Measurements from ENCODE around the gene DUSP2.

DNA sequence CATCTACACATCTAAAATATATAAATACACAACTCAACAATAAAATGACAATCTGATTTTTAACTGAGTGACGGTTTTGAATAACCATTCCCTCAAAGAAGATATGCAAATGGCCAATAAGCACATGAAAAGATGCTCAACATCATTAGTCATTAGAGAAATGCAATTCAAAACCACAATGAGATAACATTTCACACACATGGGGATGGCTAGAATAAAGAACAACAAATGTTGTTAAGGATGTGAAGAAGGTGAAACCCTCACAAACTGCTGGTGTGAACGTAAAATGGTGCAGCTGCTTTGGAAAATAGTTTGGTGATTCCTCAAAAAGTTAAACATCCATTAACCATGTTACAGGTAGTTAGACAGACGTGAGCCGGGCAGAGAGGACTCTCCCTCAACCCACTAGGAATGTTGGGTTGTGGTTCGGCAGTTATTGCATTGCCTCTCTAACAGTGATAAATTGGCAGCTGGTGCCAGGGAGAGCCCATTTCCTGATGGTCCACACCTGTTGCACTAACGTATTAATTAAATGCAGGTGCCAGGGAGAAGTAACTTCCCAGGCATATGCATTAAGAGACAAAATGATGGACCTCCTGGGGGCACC lies 22.3 kb upstream of the DUSP2 start:
- TF ChIP-seq, protein P1, sequence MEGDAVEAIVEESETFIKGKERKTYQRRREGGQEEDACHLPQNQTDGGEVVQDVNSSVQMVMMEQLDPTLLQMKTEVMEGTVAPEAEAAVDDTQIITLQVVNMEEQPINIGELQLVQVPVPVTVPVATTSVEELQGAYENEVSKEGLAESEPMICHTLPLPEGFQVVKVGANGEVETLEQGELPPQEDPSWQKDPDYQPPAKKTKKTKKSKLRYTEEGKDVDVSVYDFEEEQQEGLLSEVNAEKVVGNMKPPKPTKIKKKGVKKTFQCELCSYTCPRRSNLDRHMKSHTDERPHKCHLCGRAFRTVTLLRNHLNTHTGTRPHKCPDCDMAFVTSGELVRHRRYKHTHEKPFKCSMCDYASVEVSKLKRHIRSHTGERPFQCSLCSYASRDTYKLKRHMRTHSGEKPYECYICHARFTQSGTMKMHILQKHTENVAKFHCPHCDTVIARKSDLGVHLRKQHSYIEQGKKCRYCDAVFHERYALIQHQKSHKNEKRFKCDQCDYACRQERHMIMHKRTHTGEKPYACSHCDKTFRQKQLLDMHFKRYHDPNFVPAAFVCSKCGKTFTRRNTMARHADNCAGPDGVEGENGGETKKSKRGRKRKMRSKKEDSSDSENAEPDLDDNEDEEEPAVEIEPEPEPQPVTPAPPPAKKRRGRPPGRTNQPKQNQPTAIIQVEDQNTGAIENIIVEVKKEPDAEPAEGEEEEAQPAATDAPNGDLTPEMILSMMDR (IDR thresholded peaks at IDR 0.05) = no peak
- TF ChIP-seq POLR2A (IDR thresholded peaks at IDR 0.05) = no peak

Data from Peyer's patch (tissue), 4 donors.